ENCODE measurements around the gene POLR2E. TPM values are rescaled to one million over a fixed set of nuclear protein-coding genes. Genes with fewer than 3 reads are reported as not detected.

The POLR2E gene
- total RNA-seq, 1 experiment from 2014 or later = 237 TPM

GRCh38 chr19:1138121-1138520, 42.9 kb upstream of the POLR2E start:
- CTCF ChIA-PET = no interaction called here
- no peak overlapping the region for H2AFZ ChIP-seq
- peaks cover 20% of the 10 kb centered on the region for H3K79me2 ChIP-seq (ENCODE audit: low read depth)
- DNase-seq = no peak
- POLR2A ChIA-PET (ENCODE audit: unreplicated experiment) = no interaction called here
- H3K9me3 ChIP-seq (ENCODE audit: insufficient read depth, low read depth) = no peaks in the 10 kb centered on the region
- no peaks in the 10 kb centered on the region for H3K9me2 ChIP-seq (ENCODE audit: insufficient read depth)
- no peak overlapping the region for H3K4me3 ChIP-seq
- H3K27ac ChIP-seq = no peak overlapping the region
- no peaks in the 10 kb centered on the region for H3K36me3 ChIP-seq (ENCODE audit: low read depth)
- H3K4me2 ChIP-seq = no peak overlapping the region
- H4K20me1 ChIP-seq (ENCODE audit: insufficient read depth) = peaks cover 27% of the 10 kb centered on the region
- H3K27me3 ChIP-seq (ENCODE audit: insufficient read depth, low read depth) = no peaks in the 10 kb centered on the region
- TF ChIP-seq, protein P1, sequence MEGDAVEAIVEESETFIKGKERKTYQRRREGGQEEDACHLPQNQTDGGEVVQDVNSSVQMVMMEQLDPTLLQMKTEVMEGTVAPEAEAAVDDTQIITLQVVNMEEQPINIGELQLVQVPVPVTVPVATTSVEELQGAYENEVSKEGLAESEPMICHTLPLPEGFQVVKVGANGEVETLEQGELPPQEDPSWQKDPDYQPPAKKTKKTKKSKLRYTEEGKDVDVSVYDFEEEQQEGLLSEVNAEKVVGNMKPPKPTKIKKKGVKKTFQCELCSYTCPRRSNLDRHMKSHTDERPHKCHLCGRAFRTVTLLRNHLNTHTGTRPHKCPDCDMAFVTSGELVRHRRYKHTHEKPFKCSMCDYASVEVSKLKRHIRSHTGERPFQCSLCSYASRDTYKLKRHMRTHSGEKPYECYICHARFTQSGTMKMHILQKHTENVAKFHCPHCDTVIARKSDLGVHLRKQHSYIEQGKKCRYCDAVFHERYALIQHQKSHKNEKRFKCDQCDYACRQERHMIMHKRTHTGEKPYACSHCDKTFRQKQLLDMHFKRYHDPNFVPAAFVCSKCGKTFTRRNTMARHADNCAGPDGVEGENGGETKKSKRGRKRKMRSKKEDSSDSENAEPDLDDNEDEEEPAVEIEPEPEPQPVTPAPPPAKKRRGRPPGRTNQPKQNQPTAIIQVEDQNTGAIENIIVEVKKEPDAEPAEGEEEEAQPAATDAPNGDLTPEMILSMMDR (conservative IDR thresholded peaks at IDR 0.05) = no peak
- no peak for TF ChIP-seq EZH2 (IDR thresholded peaks at IDR 0.05; ENCODE audit: low read depth)
- no TSS peak for BruUV-seq (replicated peaks)
- H3F3A ChIP-seq (ENCODE audit: insufficient read depth, low read depth) = peaks cover 14% of the 10 kb centered on the region; the same call in 1 of the 2 replicates
- H3K4me1 ChIP-seq (replicated peaks; ENCODE audit: insufficient read depth) = no peaks in the 10 kb centered on the region
- intact Hi-C loops (cut with micrococcal nuclease; ENCODE audit: unreplicated experiment) = no loop called here

GRCh38 chr19:1136621-1137317, 41.6 kb upstream of the POLR2E start:
- no peak overlapping the region for H3K4me3 ChIP-seq
- TF ChIP-seq, protein P1 (conservative IDR thresholded peaks at IDR 0.05) = no peak
- no peak for TF ChIP-seq EZH2 (IDR thresholded peaks at IDR 0.05; ENCODE audit: low read depth)
- ChIA-PET POLR2A (ENCODE audit: unreplicated experiment) (no interaction called here), CTCF (no interaction called here)
- H3K4me1 ChIP-seq (replicated peaks; ENCODE audit: insufficient read depth) = no peaks in the 10 kb centered on the region
- peaks cover 29% of the 10 kb centered on the region for H4K20me1 ChIP-seq (ENCODE audit: insufficient read depth)
- H3K27me3 ChIP-seq (ENCODE audit: insufficient read depth, low read depth) = no peaks in the 10 kb centered on the region
- H3K79me2 ChIP-seq (ENCODE audit: low read depth) = peaks cover 26% of the 10 kb centered on the region
- no peaks in the 10 kb centered on the region for H3K36me3 ChIP-seq (ENCODE audit: low read depth)
- no peaks in the 10 kb centered on the region for H3K9me2 ChIP-seq (ENCODE audit: insufficient read depth)
- no peaks in the 10 kb centered on the region for H3K9me3 ChIP-seq (ENCODE audit: insufficient read depth, low read depth)
- no peak overlapping the region for H3K27ac ChIP-seq
- peaks cover 14% of the 10 kb centered on the region; the same call in 1 of the 2 replicates for H3F3A ChIP-seq (ENCODE audit: insufficient read depth, low read depth)
- intact Hi-C loops (cut with micrococcal nuclease; ENCODE audit: unreplicated experiment) = no loop called here
- DNase-seq = no peak
- no TSS peak for BruUV-seq (replicated peaks)
- H3K4me2 ChIP-seq = no peak overlapping the region
- no peak overlapping the region for H2AFZ ChIP-seq

GRCh38 chr19:1136201-1136600, 41.0 kb upstream of the POLR2E start:
- no peaks in the 10 kb centered on the region for H3K4me1 ChIP-seq (replicated peaks; ENCODE audit: insufficient read depth)
- no peak overlapping the region for H3K4me2 ChIP-seq
- no peak overlapping the region for H3K27ac ChIP-seq
- intact Hi-C loops (cut with micrococcal nuclease; ENCODE audit: unreplicated experiment) = no loop called here
- no TSS peak for BruUV-seq (replicated peaks)
- no peaks in the 10 kb centered on the region for H3K36me3 ChIP-seq (ENCODE audit: low read depth)
- H3K79me2 ChIP-seq (ENCODE audit: low read depth) = peaks cover 26% of the 10 kb centered on the region
- no peak overlapping the region for H3K4me3 ChIP-seq
- peaks cover 14% of the 10 kb centered on the region; the same call in 1 of the 2 replicates for H3F3A ChIP-seq (ENCODE audit: insufficient read depth, low read depth)
- TF ChIP-seq, protein P1 (conservative IDR thresholded peaks at IDR 0.05) = no peak
- no peak for TF ChIP-seq EZH2 (IDR thresholded peaks at IDR 0.05; ENCODE audit: low read depth)
- H3K9me3 ChIP-seq (ENCODE audit: insufficient read depth, low read depth) = no peaks in the 10 kb centered on the region
- H4K20me1 ChIP-seq (ENCODE audit: insufficient read depth) = peaks cover 33% of the 10 kb centered on the region
- no peaks in the 10 kb centered on the region for H3K27me3 ChIP-seq (ENCODE audit: insufficient read depth, low read depth)
- H3K9me2 ChIP-seq (ENCODE audit: insufficient read depth) = no peaks in the 10 kb centered on the region
- ChIA-PET POLR2A (ENCODE audit: unreplicated experiment) (no interaction called here), CTCF (no interaction called here)
- DNase-seq = no peak
- no peak overlapping the region for H2AFZ ChIP-seq
